Activated naive CD8-positive, alpha-beta T cell treated with anti-CD3 and anti-CD28 coated beads, Interleukin-2, amount 50 U/mL, for 24 hours (primary cell): ENCODE measurements around the gene PDLIM3.

Experiments
- ATAC-seq: fragments of 150-1000 bp; cut with Tn5 transposase; one replicate; pipeline ENCODE4 v1.10.0; 2021
- DNase-seq: peaks from one replicate; pipeline ENCODE4 v3.0.0; 2021
- H3K27ac Mint-ChIP-seq: one replicate; pipeline ENCODE4 v1.8.0; 2021; ENCODE audit warnings: mild to moderate bottlenecking, mixed read lengths
- H3K27me3 Mint-ChIP-seq: one replicate; pipeline ENCODE4 v1.8.0; 2021; ENCODE audit warnings: mixed read lengths
- H3K36me3 Mint-ChIP-seq: one replicate; pipeline ENCODE4 v1.8.0; 2021; ENCODE audit warnings: low read depth, mixed read lengths
- H3K4me1 Mint-ChIP-seq: one replicate; pipeline ENCODE4 v1.8.0; 2021; ENCODE audit warnings: mixed read lengths
- H3K4me3 Mint-ChIP-seq: one replicate; pipeline ENCODE4 v1.8.0; 2021; ENCODE audit warnings: mild to moderate bottlenecking, moderate library complexity, mixed read lengths
- H3K9me3 Mint-ChIP-seq: one replicate; pipeline ENCODE4 v1.8.0; 2021; ENCODE audit warnings: mixed read lengths

The PDLIM3 gene, protein sequence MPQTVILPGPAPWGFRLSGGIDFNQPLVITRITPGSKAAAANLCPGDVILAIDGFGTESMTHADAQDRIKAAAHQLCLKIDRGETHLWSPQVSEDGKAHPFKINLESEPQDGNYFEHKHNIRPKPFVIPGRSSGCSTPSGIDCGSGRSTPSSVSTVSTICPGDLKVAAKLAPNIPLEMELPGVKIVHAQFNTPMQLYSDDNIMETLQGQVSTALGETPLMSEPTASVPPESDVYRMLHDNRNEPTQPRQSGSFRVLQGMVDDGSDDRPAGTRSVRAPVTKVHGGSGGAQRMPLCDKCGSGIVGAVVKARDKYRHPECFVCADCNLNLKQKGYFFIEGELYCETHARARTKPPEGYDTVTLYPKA

DNA sequence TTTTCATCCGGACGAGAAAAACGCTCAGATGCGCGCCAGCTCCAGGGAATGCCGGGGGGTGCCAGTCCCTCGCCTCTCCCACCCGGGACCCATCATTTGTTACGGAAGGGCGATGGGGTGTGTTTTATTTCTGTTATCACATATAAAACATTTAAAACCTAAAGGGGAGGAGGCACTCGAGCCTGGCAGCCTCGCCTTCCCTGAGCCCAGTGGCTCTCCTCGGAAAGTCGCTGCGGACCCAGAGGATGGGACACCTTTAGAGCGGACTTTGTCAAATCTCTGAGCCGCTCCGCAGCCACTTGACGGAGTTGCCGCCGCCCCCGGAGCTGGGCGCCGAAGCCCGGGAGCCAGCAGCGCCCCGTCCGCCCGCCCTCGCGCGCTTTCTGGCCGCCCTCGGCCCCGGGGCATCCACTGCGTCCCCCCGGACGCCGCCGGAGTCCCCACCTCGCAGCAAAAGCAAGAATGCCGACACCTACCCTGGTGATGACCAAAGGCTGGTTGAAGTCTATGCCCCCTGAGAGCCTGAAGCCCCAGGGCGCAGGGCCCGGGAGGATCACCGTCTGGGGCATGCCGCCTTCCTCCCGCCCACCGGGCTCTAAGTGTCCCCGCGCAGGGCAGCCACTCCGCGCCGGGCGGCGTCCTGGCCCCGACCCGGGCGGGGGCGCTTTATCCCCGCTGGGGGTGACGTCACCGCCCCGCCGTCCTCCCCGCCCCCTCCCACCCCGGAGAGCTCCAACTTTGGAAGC is at the start of gene PDLIM3:
PDLIM3 (minus strand) TSS at position 642 of the 746 bp plus-strand sequence; CDS start at position 569, 73 bp downstream.
- Mint-ChIP-seq H3K27ac (no peak within 1 kb of the TSS), H3K4me3 (peak within 1 kb of the TSS; percentile 40), H3K4me1 (peaks cover 3% of the 10 kb centered on the region), H3K36me3 (no peaks in the 10 kb centered on the region), H3K9me3 (no peaks in the 10 kb centered on the region), H3K27me3 (peaks cover 44% of the 10 kb centered on the region)
- ATAC-seq (peak; percentile 45), DNase-seq (peak; percentile 4)

DNA sequence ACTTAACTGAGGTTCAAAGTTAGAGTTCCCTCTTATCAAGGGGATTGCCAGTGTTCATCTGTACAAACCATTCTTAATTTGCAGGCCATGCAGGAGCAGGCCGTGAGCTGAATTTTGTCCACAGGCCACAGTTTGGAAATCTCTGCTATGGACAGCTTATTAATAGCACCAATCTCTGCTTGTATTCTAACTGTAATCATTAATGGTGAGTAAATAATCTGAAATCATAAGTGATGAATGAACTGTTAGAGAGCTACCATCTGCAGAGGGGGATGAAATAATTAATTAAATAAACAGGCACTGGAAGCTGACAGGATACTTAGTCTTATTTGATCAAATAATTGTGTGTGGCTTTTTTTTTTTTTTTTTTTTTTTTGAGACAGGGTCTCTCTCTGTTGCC is 48.5 kb upstream of the PDLIM3 start:
- DNase-seq (no peak), ATAC-seq (no peak)
- Mint-ChIP-seq H3K27me3 (peaks cover 55% of the 10 kb centered on the region), H3K4me1 (peaks cover 14% of the 10 kb centered on the region), H3K36me3 (no peaks in the 10 kb centered on the region), H3K27ac (no peak overlapping the region), H3K4me3 (no peak overlapping the region), H3K9me3 (no peaks in the 10 kb centered on the region)

DNA sequence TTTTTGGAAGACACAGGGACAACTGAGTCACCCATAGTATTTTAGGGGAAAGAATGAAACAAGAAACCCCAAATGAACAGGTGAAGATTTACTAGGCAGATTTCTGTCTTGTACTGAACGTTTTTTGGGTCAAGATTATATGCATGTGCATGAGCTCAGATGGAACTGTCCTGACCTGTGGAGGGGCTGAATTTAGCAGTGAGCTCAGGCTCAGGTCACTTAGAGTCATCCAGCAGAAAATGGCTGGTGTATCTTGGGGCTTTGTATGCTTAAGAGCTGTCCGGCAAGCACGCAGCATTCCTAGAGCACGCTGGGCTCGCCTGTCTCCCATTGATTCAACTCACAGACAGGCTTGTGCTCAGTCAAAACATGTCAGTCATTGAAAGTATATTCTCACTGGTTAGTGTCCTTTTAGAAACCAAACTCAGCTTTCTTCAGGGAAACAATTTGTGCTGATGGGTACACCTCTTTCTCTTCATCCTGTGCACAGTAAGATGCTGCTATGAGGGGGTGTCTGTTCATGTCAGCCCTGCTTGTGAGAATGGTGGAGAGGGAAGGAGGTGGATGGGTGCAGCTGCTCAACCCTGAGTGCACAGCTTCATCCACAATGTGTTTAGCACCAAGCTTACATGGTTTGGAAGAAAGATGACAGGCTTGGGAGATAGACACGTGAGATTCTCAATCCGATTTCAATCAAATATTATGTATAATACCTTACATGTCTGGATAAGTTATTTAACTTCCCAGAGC is 47.5 kb upstream of the PDLIM3 start:
- peaks cover 47% of the 10 kb centered on the region for H3K27me3 Mint-ChIP-seq
- no peak for DNase-seq

DNA sequence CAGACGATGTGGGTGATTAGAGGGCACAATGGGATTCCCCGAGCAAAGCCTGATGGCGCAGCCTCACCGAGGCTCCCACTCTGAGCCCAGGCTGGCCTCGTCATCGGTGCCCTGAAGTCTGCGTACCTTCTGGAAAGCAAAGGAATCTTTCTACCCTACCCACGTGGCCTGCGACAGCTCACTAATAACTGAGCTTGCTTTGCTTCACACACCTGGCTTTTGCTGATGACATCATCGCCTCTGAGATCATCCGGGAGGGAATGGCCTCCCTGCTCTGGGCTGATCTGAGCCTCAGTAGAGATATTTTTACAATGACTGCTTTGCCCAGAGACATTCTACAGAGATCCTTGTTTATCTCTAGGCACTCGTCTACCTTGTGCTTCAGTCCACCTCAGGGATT is 45.4 kb upstream of the PDLIM3 start:
- Mint-ChIP-seq H3K27me3 (peaks cover 37% of the 10 kb centered on the region), H3K36me3 (no peaks in the 10 kb centered on the region), H3K4me3 (no peak overlapping the region), H3K4me1 (no peaks in the 10 kb centered on the region), H3K27ac (no peak overlapping the region), H3K9me3 (no peaks in the 10 kb centered on the region)
- DNase-seq: no peak
- ATAC-seq: no peak

More for the DNA sequence above, 47.5 kb upstream of the PDLIM3 start:
- H3K4me1 Mint-ChIP-seq: peaks cover 13% of the 10 kb centered on the region
- H3K9me3 Mint-ChIP-seq: no peaks in the 10 kb centered on the region
- no peak for ATAC-seq
- no peaks in the 10 kb centered on the region for H3K36me3 Mint-ChIP-seq
- no peak overlapping the region for H3K4me3 Mint-ChIP-seq
- no peak overlapping the region for H3K27ac Mint-ChIP-seq

DNA sequence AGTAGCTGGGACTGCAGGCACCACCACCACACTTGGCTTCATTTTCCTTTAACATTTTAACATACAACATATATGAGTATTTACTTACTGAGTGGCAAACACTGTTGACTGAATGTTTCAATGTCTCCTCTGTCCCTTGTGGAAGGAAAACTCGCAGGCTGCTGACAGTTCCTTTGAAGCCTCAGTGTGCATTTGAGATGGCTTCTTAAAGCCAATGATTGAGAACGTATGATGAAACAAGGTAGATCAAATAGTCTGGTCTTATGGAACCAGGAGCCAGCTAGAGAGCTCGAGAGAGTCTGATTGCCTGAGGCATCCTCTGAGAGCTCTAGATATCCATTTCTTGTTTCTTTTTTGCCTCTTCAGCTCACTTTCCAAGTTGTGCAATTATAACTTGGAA is 43.0 kb upstream of the PDLIM3 start:
- H3K27ac Mint-ChIP-seq: no peak overlapping the region
- DNase-seq (no peak), ATAC-seq (no peak)
- H3K36me3 Mint-ChIP-seq: no peaks in the 10 kb centered on the region
- H3K4me3 Mint-ChIP-seq: no peak overlapping the region
- H3K4me1 Mint-ChIP-seq: no peaks in the 10 kb centered on the region
- no peaks in the 10 kb centered on the region for H3K9me3 Mint-ChIP-seq
- peaks cover 36% of the 10 kb centered on the region for H3K27me3 Mint-ChIP-seq

DNA sequence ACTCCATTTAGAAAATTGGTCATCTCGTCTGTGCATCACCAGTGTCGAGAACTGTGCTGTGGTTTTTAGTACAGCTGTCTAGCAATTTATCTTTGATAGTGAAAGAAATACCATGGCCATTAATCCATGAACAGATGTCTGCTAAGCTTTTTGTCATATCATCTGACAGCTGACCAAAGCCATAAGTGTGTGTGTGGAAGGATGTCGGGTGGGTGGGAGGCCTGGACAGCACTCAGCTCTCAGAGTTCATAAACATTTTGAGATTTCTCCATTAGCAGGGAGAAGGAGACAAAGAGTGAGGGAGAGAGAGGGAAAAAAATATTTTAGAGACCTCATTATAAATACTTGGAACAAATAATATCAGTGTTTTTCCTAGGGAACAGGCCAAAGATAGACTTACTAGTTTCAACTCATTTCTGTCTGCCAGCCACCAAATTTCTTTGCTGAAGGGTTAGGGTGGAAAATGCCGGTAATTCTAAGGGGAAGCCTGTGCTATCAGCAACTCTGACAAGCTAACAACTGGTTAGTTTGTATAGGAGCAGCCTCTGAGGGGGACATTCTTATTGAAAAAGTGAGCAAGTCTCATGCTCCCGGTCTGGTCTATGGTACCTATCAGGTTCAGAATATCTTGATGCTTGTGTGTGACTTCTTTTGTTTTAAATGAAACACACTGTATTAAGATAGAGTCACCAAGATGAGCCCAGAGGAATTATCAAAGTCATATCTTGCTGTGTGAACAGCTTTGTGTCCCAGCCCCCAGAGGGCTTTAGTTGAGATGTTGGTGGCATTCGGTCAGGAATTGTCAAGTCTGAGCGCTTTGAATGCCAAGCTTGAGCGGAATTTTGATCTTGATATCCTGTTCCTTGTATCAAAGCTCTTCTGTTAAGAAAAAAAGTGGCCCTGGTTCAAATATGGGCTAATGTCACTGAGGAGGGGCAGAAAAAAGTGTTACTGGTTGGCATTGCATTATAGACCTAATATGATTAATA is 41.9 kb upstream of the PDLIM3 start:
- no peaks in the 10 kb centered on the region for H3K36me3 Mint-ChIP-seq
- no peak for ATAC-seq
- H3K27ac Mint-ChIP-seq: no peak overlapping the region
- H3K4me1 Mint-ChIP-seq: no peaks in the 10 kb centered on the region
- DNase-seq: no peak
- no peaks in the 10 kb centered on the region for H3K9me3 Mint-ChIP-seq
- no peak overlapping the region for H3K4me3 Mint-ChIP-seq
- H3K27me3 Mint-ChIP-seq: peaks cover 32% of the 10 kb centered on the region

DNA sequence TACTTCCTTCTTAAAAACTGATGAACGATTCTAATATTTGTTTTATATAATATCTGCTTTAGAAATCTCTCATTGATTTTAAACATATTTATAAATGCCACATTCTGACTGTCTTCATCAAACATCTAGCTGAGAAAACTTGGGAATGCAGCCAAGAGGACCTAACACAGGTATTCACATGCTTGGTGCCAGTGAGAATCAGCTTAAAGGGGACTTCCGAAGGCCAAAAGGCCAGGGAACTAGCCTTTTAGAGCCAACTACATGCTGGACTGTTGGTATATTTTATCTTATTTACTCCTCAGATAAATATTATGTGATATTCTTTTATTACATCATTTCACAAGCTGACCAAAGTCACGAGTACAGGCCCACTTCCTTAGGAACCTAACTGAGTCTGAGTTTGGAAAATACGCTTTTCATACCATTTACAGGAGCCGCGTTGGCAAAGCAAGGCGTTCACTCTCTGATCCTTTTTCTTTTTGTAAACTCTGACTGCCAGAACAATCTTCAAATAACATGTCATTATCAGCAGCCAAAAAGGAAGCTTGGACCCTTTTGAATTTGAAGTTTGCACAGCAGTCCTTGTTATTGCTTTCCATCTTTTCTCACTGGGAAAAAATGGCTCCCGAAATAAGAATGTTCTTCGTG is 41.1 kb upstream of the PDLIM3 start:
- H3K9me3 Mint-ChIP-seq: no peaks in the 10 kb centered on the region
- no peak overlapping the region for H3K27ac Mint-ChIP-seq
- ATAC-seq: no peak
- DNase-seq: no peak
- H3K36me3 Mint-ChIP-seq: no peaks in the 10 kb centered on the region
- H3K4me1 Mint-ChIP-seq: no peaks in the 10 kb centered on the region
- peaks cover 30% of the 10 kb centered on the region for H3K27me3 Mint-ChIP-seq
- no peak overlapping the region for H3K4me3 Mint-ChIP-seq

DNA sequence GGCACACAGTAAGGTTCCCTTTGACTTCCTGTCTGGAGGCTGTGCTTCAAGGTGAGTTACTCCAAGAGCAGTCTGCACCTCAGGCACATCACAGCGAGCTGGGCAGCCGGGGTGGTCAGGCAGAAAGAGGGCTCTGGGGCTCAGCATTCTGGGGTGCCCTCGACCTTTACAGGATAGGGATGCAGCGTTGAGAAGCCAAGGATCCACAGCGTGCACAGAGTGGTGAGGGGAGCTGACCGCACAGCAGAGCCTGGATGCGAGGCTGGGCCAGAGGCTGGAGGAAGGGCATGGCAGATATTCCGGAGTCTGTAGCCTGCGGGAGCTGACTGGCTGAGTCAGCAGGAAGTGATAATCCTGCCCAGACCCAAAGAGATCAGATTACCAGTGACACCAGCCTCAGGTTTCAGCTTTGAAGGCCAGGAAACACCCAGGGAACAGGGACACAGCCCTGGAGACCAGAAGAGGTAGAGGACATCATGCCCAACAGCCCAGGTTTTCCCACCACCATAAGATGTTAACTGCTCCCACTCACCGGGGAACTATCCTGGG is 38.4 kb upstream of the PDLIM3 start:
- ATAC-seq: no peak
- Mint-ChIP-seq H3K4me1 (no peaks in the 10 kb centered on the region), H3K27ac (no peak overlapping the region), H3K9me3 (no peaks in the 10 kb centered on the region), H3K4me3 (no peak overlapping the region), H3K36me3 (no peaks in the 10 kb centered on the region), H3K27me3 (peaks cover 28% of the 10 kb centered on the region)
- DNase-seq: no peak

DNA sequence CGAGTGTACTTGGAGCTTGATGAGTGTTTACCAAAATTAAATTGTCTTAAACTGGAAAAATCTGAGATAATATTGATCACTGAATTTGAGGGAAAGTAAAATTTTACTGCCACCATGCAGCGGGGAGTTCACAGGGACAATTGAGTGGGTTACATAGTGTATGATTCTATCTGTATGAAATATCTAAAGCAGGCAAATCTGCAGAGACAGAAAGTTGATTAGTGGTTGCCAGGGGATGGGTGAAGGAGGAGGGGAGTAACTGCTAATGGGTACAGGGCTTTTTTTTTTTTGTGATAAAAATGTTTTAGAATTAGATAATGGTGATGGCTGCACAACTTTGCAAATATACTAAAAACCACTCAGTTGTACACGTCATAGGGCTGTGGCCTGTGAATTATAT is 35.4 kb upstream of the PDLIM3 start:
- H3K4me3 Mint-ChIP-seq: no peak overlapping the region
- no peaks in the 10 kb centered on the region for H3K9me3 Mint-ChIP-seq
- H3K36me3 Mint-ChIP-seq: no peaks in the 10 kb centered on the region
- no peaks in the 10 kb centered on the region for H3K4me1 Mint-ChIP-seq
- no peak overlapping the region for H3K27ac Mint-ChIP-seq
- ATAC-seq (no peak), DNase-seq (no peak)
- H3K27me3 Mint-ChIP-seq: peaks cover 21% of the 10 kb centered on the region

DNA sequence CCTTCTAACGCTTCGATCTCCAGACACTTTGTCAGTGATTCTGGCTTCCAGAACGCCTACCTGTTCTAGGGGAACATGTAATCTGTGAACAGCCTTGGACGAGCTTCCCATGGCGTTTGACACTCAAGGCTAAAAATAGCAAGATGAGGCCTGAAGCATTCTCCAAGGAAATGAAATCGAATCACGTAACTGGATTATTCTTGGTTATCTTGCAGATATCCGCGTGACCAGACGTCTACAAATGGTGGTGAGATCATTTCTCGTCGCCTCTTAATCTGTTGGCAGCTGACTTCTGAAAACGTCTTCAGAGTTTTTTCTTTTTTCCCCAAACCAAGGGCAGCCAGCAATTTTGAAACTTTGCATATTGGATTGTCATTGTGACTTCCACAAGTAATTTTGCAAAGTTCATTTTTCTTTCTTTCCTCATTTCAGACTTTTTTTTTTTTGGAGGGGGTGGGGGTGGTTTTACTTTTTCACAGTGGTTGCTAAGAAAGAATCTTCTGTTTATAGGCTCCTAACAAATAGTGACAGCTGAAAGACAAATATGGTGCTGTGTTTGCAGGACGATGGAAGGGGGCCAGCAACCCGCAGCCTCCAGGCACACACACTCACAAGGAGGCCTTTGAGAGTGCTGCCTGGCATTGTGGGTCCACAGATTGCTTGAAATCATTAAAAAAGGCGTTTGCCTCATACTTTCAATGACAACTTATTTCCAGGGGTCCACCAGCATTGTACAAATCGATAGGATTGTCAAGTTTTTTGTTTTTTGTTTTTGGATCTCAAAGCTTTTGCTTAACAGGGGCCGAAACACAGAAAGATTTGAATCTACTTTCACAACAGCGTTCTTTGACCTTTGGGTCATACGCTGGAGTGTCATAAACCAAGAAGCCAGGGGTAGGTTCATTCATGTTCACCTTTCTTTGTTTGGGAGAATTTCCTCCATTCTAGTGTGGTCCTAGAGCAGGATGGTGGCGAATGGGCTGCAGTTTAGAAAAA is 32.4 kb upstream of the PDLIM3 start:
- ATAC-seq: no peak

DNA sequence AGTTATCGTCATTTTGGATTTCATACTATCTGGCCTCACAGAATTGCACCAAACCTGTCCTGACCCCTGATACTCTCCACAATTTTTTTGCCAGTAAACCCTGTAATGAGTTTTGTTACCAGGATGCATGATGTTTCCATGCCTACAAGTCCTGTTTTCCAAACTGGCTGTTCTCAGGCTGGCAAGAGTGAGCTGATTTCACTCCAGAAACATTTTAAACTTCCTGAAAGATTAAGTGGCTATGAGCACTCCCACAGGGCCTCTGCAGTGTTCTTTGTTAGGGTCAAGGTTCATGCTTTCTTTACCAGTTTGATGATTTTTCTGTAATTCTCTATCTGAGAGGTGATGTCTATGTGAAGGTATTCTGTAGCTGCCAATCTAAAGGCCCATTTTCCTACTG is 31.7 kb upstream of the PDLIM3 start:
- Mint-ChIP-seq H3K4me3 (no peak overlapping the region), H3K27ac (no peak overlapping the region)
- no peak for DNase-seq

More for the DNA sequence above, 32.4 kb upstream of the PDLIM3 start:
- H3K9me3 Mint-ChIP-seq: no peaks in the 10 kb centered on the region
- H3K36me3 Mint-ChIP-seq: no peaks in the 10 kb centered on the region
- H3K27me3 Mint-ChIP-seq: peaks cover 6% of the 10 kb centered on the region
- no peak overlapping the region for H3K4me3 Mint-ChIP-seq
- DNase-seq: no peak
- no peaks in the 10 kb centered on the region for H3K4me1 Mint-ChIP-seq
- no peak overlapping the region for H3K27ac Mint-ChIP-seq

DNA sequence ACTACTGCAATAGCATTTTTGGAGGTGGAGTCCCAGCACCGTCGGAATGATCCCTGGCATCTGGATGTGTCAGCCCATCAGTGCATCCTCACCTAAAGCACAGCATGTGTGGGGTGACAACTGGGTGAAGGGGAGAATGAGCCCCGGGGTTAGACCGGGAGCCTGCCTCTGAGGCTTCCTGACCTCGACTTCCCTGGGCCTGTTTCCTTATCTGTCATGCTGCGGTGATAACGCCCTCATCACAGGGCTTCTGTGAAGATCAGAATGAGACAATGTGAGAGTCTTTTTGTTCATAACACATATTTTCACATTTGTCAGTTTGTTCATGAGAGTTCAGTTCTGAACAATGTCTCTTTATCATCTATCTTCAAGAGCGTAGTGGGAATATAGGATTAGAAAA is 31.1 kb upstream of the PDLIM3 start:
- Mint-ChIP-seq H3K36me3 (no peaks in the 10 kb centered on the region), H3K4me3 (no peak overlapping the region), H3K27me3 (peaks cover 11% of the 10 kb centered on the region), H3K9me3 (no peaks in the 10 kb centered on the region), H3K4me1 (no peaks in the 10 kb centered on the region), H3K27ac (no peak overlapping the region)
- DNase-seq: no peak
- no peak for ATAC-seq

More for the DNA sequence above, 31.7 kb upstream of the PDLIM3 start:
- ATAC-seq: no peak
- no peaks in the 10 kb centered on the region for H3K4me1 Mint-ChIP-seq
- H3K36me3 Mint-ChIP-seq: no peaks in the 10 kb centered on the region
- peaks cover 7% of the 10 kb centered on the region for H3K27me3 Mint-ChIP-seq
- no peaks in the 10 kb centered on the region for H3K9me3 Mint-ChIP-seq
